Endothelial cell of umbilical vein (primary cell): ENCODE measurements around the gene SCAI. TPM values are rescaled to one million over a fixed set of nuclear protein-coding genes. Genes with fewer than 3 reads are reported as not detected.

Source experiments
- BruUV-seq: library from RNA; stranded (reverse); fragments of 400-500 nt; replicated peaks from 2 replicates; lab custom pipeline; 2021; lab: Mats Ljungman, UMichigan
- CTCF ChIA-PET: fragments of 300-600, 350-600 bp; sonication (Branson Sonifier 250); formaldehyde crosslinking; loops from one replicate; lab custom pipeline; 2021; ENCODE audit warnings: antibody characterized with exemption, inconsistent platforms; lab: Charles Lee
- POLR2A ChIA-PET: fragments of 300-600, 350-600 bp; sonication (Branson Sonifier 250); formaldehyde crosslinking; loops from one replicate; lab custom pipeline; 2021; ENCODE audit warnings: antibody characterized with exemption, inconsistent platforms; lab: Charles Lee
- DNase-seq: peaks from one replicate; pipeline ENCODE4 v3.0.0-alpha.2; 2011; ENCODE audit warnings: low read depth, low spot score
- FAIRE-seq: peaks from 2 replicates; lab custom pipeline; 2011; peaks lifted over from hg19 to GRCh38; lab: Jason Lieb, UNC
- H2AFZ ChIP-seq: 2 replicates; pipeline ENCODE4 v1.6.0; 2012; ENCODE audit warnings: low read depth, low read length, control low read depth, inconsistent platforms
- H3K27ac ChIP-seq: 2 replicates; pipeline ENCODE4 v1.5.1; 2011; ENCODE audit warnings: low read depth, mild to moderate bottlenecking, control low read depth, low read length, moderate library complexity; ENCODE audit not compliant: insufficient read depth
- H3K27me3 ChIP-seq, 2 experiments: 2 replicates each; pipeline versions ENCODE4 v1.6.0 to v1.6.1; 2011; ENCODE audit warnings: low read length in 2 of 2, mixed read lengths in 1 of 2; ENCODE audit not compliant: control insufficient read depth in 2 of 2, insufficient read depth in 2 of 2
- H3K36me3 ChIP-seq, 2 experiments: 2 replicates in 1 of 2; 3 replicates in 1 of 2; pipeline ENCODE4 v1.5.1; 2011; ENCODE audit warnings: low read length in 2 of 2, mild to moderate bottlenecking in 1 of 2, moderate library complexity in 1 of 2; ENCODE audit not compliant: control insufficient read depth in 2 of 2, insufficient read depth in 2 of 2; ENCODE audit errors: extremely low read depth in 1 of 2
- H3K4me1 ChIP-seq: 3 replicates; pipeline ENCODE4 v1.5.1; 2011; ENCODE audit warnings: mild to moderate bottlenecking, low read length; ENCODE audit not compliant: control insufficient read depth, insufficient read depth; ENCODE audit errors: extremely low read depth
- H3K4me2 ChIP-seq: 2 replicates; pipeline ENCODE4 v1.6.1; 2011; ENCODE audit warnings: low read length, control low read depth, mixed read lengths; ENCODE audit not compliant: insufficient read depth
- H3K4me3 ChIP-seq, 3 experiments: fragments of 200-600 bp in 1 of 3; sonication (generic), shearing (Covaris generic) in 1 of 3; replicated peaks in 1 of 3; 2 replicates each; pipeline ENCODE4 v1.5.1; 2011 to 2016; ENCODE audit warnings: control low read depth in 3 of 3, low read length in 3 of 3, mild to moderate bottlenecking in 2 of 3, inconsistent platforms in 1 of 3, low read depth in 1 of 3, moderate library complexity in 1 of 3; ENCODE audit not compliant: insufficient read depth in 1 of 3
- H3K79me2 ChIP-seq: 2 replicates; pipeline ENCODE4 v1.6.0; 2012; ENCODE audit warnings: low read length, inconsistent platforms; ENCODE audit not compliant: control insufficient read depth, insufficient read depth
- H3K9ac ChIP-seq: replicated peaks from 2 replicates; pipeline ENCODE3; 2011; ENCODE audit warnings: low read length, control low read depth; ENCODE audit not compliant: insufficient read depth; ENCODE audit errors: extremely low read depth
- H3K9me1 ChIP-seq: replicated peaks from 3 replicates; pipeline ENCODE4 v1.6.0; 2011; ENCODE audit warnings: mild to moderate bottlenecking, low read length; ENCODE audit not compliant: control insufficient read depth, insufficient read depth; ENCODE audit errors: extremely low read depth
- H3K9me3 ChIP-seq: replicated peaks from 2 replicates; pipeline ENCODE4 v1.5.1; 2012; ENCODE audit warnings: low read length, inconsistent platforms; ENCODE audit not compliant: control insufficient read depth, insufficient read depth
- H4K20me1 ChIP-seq: replicated peaks from 2 replicates; pipeline ENCODE3; 2011; ENCODE audit warnings: mild to moderate bottlenecking, low read length; ENCODE audit not compliant: control insufficient read depth, insufficient read depth; ENCODE audit errors: extremely low read depth
- EZH2 ChIP-seq: IDR thresholded peaks from 2 replicates; pipeline ENCODE4 v1.6.1; 2012; ENCODE audit warnings: borderline replicate concordance, low read depth, mild to moderate bottlenecking, moderate library complexity, low read length, inconsistent platforms; ENCODE audit not compliant: severe bottlenecking
- FOS ChIP-seq: IDR thresholded peaks from 2 replicates; pipeline ENCODE4 v1.6.1; 2011; ENCODE audit warnings: mild to moderate bottlenecking, low read length, moderate library complexity, borderline replicate concordance; ENCODE audit not compliant: insufficient read depth
- GATA2 ChIP-seq: IDR thresholded peaks from 2 replicates; pipeline ENCODE4 v1.7.0; 2011; ENCODE audit warnings: low read depth, mild to moderate bottlenecking, moderate library complexity, mixed read lengths, low read length; ENCODE audit not compliant: insufficient read length, insufficient read depth
- JUN ChIP-seq: IDR thresholded peaks from 2 replicates; pipeline ENCODE4 v1.6.1; 2011; ENCODE audit warnings: borderline replicate concordance, low read depth; ENCODE audit not compliant: insufficient read length, insufficient read depth
- MYC ChIP-seq: IDR thresholded peaks from one replicate; pipeline ENCODE4 v1.6.1; 2011; ENCODE audit warnings: mild to moderate bottlenecking, low read depth, low read length
- POLR2A ChIP-seq: IDR thresholded peaks from 2 replicates; pipeline ENCODE4 v1.6.1; 2012; ENCODE audit warnings: low read depth, mild to moderate bottlenecking, control low read depth, low read length
- POLR2AphosphoS5 ChIP-seq: IDR thresholded peaks from 2 replicates; pipeline ENCODE4 v1.6.1; 2012; ENCODE audit warnings: low read depth, mild to moderate bottlenecking, control low read depth, low read length, moderate library complexity; ENCODE audit not compliant: insufficient read depth
- dilution Hi-C: fragments of 300-500 bp; cut with MboI; formaldehyde crosslinking; loops from one replicate; pipeline ENCODE4 v1.15.0; 2019; ENCODE audit warnings: low sequenced_read_pairs; ENCODE audit not compliant: extremely low pct_ligation_motif_present
- intact Hi-C: fragments of 100-400 bp; cut with micrococcal nuclease; formaldehyde crosslinking; loops from one replicate; pipeline ENCODE4 v1.10.0; 2022
- polyA plus RNA-seq, 4 experiments: library from polyadenylated mRNA; depleted of rRNA in 3 of 4; stranded (reverse) in 3 of 4; unstranded in 1 of 4; fragments of >200 nt; gene quantifications; 2 replicates each; pipeline versions ENCODE4 v1.2.1 to v1.2.3, GENCODE V29; 2011 to 2012; ENCODE audit warnings: missing spikeins in 1 of 4
- total RNA-seq: library from RNA; stranded (reverse); gene quantifications from 2 replicates; pipeline ENCODE4 v1.2.3, GENCODE V29; 2021
- TF ChIP-seq, protein P1 (sequence below), 2 donors: IDR thresholded peaks; 1 replicate in 1 of 2; 2 replicates in 1 of 2; pipeline ENCODE4 v1.5.1; 2011; ENCODE audit warnings: low read length in 2 of 2, mild to moderate bottlenecking in 2 of 2, moderate library complexity in 2 of 2, control low read depth in 1 of 2, inconsistent platforms in 1 of 2, low read depth in 1 of 2; ENCODE audit not compliant: insufficient read depth in 1 of 2; ENCODE audit errors: extremely low read depth in 1 of 2
- TF ChIP-seq, protein P2 (sequence below): IDR thresholded peaks from 2 replicates; pipeline ENCODE4 v1.6.1; 2011; ENCODE audit not compliant: insufficient read depth, insufficient read length

Gene SCAI
- total and polyA plus RNA-seq, 2 donors (not counting 3 experiments of a cell fraction or from before 2014, with no cell fraction given) = 2.0 to 9.3 TPM

DNA sequence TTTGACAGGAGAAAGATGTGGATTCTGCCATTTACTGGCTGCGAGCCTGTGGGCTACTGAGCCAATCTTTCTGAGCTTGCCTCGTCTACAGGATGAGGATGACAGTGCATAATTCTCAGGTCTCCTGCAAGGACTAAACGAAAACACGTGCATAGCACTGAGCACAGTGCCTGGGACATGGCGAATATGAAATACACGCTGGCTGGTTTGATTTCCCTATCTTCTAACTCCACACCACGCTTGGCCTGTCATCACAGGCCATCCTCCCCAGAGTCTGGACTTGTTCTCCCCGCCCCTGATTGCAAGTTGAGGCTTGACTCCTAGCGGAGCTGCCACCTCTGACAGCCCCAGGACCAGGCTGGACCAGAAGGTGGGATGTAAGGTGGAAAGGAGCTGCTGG is 243.5 kb downstream of the SCAI start:
- ChIA-PET CTCF (no interaction called here), POLR2A (no interaction called here)
- H3K79me2 ChIP-seq = no peaks in the 10 kb centered on the region
- H3K9ac ChIP-seq = no peak overlapping the region
- H3K27me3 ChIP-seq = no peaks in the 10 kb centered on the region
- intact Hi-C loops (no loop called here), dilution Hi-C loops (no loop called here)
- H3K9me1 ChIP-seq = no peaks in the 10 kb centered on the region
- H3K9me3 ChIP-seq = no peaks in the 10 kb centered on the region
- TF ChIP-seq, protein P1, sequence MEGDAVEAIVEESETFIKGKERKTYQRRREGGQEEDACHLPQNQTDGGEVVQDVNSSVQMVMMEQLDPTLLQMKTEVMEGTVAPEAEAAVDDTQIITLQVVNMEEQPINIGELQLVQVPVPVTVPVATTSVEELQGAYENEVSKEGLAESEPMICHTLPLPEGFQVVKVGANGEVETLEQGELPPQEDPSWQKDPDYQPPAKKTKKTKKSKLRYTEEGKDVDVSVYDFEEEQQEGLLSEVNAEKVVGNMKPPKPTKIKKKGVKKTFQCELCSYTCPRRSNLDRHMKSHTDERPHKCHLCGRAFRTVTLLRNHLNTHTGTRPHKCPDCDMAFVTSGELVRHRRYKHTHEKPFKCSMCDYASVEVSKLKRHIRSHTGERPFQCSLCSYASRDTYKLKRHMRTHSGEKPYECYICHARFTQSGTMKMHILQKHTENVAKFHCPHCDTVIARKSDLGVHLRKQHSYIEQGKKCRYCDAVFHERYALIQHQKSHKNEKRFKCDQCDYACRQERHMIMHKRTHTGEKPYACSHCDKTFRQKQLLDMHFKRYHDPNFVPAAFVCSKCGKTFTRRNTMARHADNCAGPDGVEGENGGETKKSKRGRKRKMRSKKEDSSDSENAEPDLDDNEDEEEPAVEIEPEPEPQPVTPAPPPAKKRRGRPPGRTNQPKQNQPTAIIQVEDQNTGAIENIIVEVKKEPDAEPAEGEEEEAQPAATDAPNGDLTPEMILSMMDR (IDR thresholded peaks at IDR 0.05; ENCODE audit: extremely low read depth in 1 of 2, insufficient read depth in 1 of 2, low read depth in 1 of 2, low read length in 2 of 2) = no peak
- TF ChIP-seq MYC (no peak), POLR2AphosphoS5 (no peak), EZH2 (no peak), FOS (no peak), POLR2A (no peak), JUN (no peak), GATA2 (no peak)
- TF ChIP-seq, protein P2, sequence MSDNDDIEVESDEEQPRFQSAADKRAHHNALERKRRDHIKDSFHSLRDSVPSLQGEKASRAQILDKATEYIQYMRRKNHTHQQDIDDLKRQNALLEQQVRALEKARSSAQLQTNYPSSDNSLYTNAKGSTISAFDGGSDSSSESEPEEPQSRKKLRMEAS = no peak
- H4K20me1 ChIP-seq = no peaks in the 10 kb centered on the region
- no peak overlapping the region for H2AFZ ChIP-seq
- FAIRE-seq (no peak), DNase-seq (no peak)
- BruUV-seq = no TSS peak
- H3K4me3 ChIP-seq = no peak overlapping the region
- H3K4me2 ChIP-seq = no peak overlapping the region
- peaks cover 0 to 8% of the 10 kb centered on the region in 2 experiments for H3K36me3 ChIP-seq
- H3K4me1 ChIP-seq = peaks cover 8% of the 10 kb centered on the region
- no peak overlapping the region for H3K27ac ChIP-seq
